GM12892 (cell line): Measurements from ENCODE around the gene KCTD12.

Source experiments
- DNase-seq: peaks from one replicate; pipeline ENCODE4 v3.0.0; 2011; ENCODE audit not compliant: insufficient read length
- FAIRE-seq: peaks from 2 replicates; lab custom pipeline; 2011; peaks lifted over from hg19 to GRCh38; lab: Jason Lieb, UNC
- POLR2A ChIP-seq: IDR thresholded peaks from 2 replicates; pipeline ENCODE4 v1.6.1; 2011; ENCODE audit warnings: low read depth, low read length, control low read depth
- POLR2AphosphoS5 ChIP-seq: IDR thresholded peaks from 2 replicates; pipeline ENCODE4 v1.6.1; 2011; ENCODE audit warnings: low read depth, low read length, control low read depth
- TAF1 ChIP-seq: IDR thresholded peaks from 2 replicates; pipeline ENCODE4 v1.6.1; 2011; ENCODE audit warnings: low read depth, mild to moderate bottlenecking, control low read depth, low read length, borderline replicate concordance

KCTD12 gene

GRCh38 chr13:76868371-76868770 is 17.8 kb downstream of the KCTD12 start:
- no peak for TF ChIP-seq TAF1
- TF ChIP-seq POLR2AphosphoS5, result no peak
- TF ChIP-seq POLR2A, result no peak
- no peak for FAIRE-seq
- no peak for DNase-seq

GRCh38 chr13:76865996-76866503 is 20.2 kb downstream of the KCTD12 start:
- DNase-seq, result no peak
- no peak for TF ChIP-seq POLR2AphosphoS5
- no peak for TF ChIP-seq POLR2A
- no peak for TF ChIP-seq TAF1
- FAIRE-seq, result peak; percentile 30

GRCh38 chr13:76865109-76865508 is 21.1 kb downstream of the KCTD12 start:
- FAIRE-seq (no peak), DNase-seq (no peak)
- TF ChIP-seq TAF1 (no peak), POLR2A (no peak), POLR2AphosphoS5 (no peak)

- no peak for TF ChIP-seq POLR2AphosphoS5
- no peak for DNase-seq
- no peak for FAIRE-seq
Measured at GRCh38 chr13:76864259-76864658, 21.9 kb downstream of the KCTD12 start.

GRCh38 chr13:76863022-76863421 is 23.2 kb downstream of the KCTD12 start:
- no peak for DNase-seq
- no peak for FAIRE-seq
- no peak for TF ChIP-seq POLR2AphosphoS5
- no peak for TF ChIP-seq POLR2A
- no peak for TF ChIP-seq TAF1

- no peak for TF ChIP-seq POLR2AphosphoS5
- no peak for TF ChIP-seq POLR2A
- TF ChIP-seq TAF1, result no peak
- DNase-seq (no peak), FAIRE-seq (no peak)
Measured at GRCh38 chr13:76861859-76862258, 24.3 kb downstream of the KCTD12 start.

GRCh38 chr13:76860706-76861105 is 25.5 kb downstream of the KCTD12 start:
- no peak for DNase-seq
- no peak for TF ChIP-seq POLR2AphosphoS5
- no peak for TF ChIP-seq POLR2A
- TF ChIP-seq TAF1, result no peak
- no peak for FAIRE-seq

- no peak for TF ChIP-seq TAF1
- TF ChIP-seq POLR2A, result no peak
- TF ChIP-seq POLR2AphosphoS5, result no peak
- no peak for DNase-seq
- FAIRE-seq, result no peak
Measured at GRCh38 chr13:76854894-76855293, 31.3 kb downstream of the KCTD12 start.

GRCh38 chr13:76853921-76854608 is 32.1 kb downstream of the KCTD12 start:
- no peak for FAIRE-seq
- DNase-seq, result no peak
- TF ChIP-seq POLR2AphosphoS5 (no peak), TAF1 (no peak), POLR2A (no peak)

GRCh38 chr13:76853481-76853880 is 32.7 kb downstream of the KCTD12 start:
- TF ChIP-seq POLR2AphosphoS5, result no peak
- TF ChIP-seq TAF1, result no peak
- TF ChIP-seq POLR2A, result no peak
- FAIRE-seq, result no peak

GRCh38 chr13:76852986-76853385 is 33.2 kb downstream of the KCTD12 start:
- FAIRE-seq, result no peak
- TF ChIP-seq TAF1, result no peak
- TF ChIP-seq POLR2A, result no peak
- no peak for TF ChIP-seq POLR2AphosphoS5
- DNase-seq, result no peak

More at GRCh38 chr13:76853481-76853880, 32.7 kb downstream of the KCTD12 start:
- DNase-seq, result no peak

- no peak for TF ChIP-seq POLR2AphosphoS5
- no peak for TF ChIP-seq TAF1
- TF ChIP-seq POLR2A, result no peak
- no peak for FAIRE-seq
- DNase-seq, result no peak
Measured at GRCh38 chr13:76851961-76852360, 34.2 kb downstream of the KCTD12 start.
